ENCODE data around the gene SOX15.
A peak's percentile ranks its signal among the peaks of the same experiment; 100 is the strongest.

Gene SOX15

DNA sequence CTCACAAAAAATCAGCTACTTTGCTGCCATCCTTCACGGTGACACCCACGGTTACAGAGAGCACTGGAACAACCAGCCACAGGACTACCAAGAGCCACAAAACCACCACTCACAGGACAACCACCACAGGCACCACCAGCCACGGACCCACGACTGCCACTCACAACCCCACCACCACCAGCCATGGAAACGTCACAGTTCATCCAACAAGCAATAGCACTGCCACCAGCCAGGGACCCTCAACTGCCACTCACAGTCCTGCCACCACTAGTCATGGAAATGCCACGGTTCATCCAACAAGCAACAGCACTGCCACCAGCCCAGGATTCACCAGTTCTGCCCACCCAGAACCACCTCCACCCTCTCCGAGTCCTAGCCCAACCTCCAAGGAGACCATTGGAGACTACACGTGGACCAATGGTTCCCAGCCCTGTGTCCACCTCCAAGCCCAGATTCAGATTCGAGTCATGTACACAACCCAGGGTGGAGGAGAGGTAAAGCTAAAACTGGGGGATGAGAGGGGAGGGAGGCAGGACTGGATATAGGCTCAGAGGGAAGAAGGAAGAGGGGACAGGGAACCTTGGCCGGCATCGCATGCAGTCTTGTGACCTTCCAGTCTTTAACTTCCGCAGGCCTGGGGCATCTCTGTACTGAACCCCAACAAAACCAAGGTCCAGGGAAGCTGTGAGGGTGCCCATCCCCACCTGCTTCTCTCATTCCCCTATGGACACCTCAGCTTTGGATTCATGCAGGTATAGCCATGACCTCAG lies 9.9 kb downstream of the SOX15 start:
- no peak overlapping the region for H3K9ac ChIP-seq (ENCODE audit: low read length)
- peak overlapping the region; percentile 58 for H3K27ac ChIP-seq (ENCODE audit: low read depth, low read length)
- H3K4me1 ChIP-seq (ENCODE audit: control insufficient read depth, insufficient read depth, low read length), result peaks cover 16% of the 10 kb centered on the region
- H3K27me3 ChIP-seq (ENCODE audit: control insufficient read depth, insufficient read depth, low read length), result no peaks in the 10 kb centered on the region
- H3K4me3 ChIP-seq (ENCODE audit: low read length), result peak overlapping the region; percentile 35
- peaks cover 44% of the 10 kb centered on the region for H3K36me3 ChIP-seq (ENCODE audit: control insufficient read depth, insufficient read depth, low read length)

DNA sequence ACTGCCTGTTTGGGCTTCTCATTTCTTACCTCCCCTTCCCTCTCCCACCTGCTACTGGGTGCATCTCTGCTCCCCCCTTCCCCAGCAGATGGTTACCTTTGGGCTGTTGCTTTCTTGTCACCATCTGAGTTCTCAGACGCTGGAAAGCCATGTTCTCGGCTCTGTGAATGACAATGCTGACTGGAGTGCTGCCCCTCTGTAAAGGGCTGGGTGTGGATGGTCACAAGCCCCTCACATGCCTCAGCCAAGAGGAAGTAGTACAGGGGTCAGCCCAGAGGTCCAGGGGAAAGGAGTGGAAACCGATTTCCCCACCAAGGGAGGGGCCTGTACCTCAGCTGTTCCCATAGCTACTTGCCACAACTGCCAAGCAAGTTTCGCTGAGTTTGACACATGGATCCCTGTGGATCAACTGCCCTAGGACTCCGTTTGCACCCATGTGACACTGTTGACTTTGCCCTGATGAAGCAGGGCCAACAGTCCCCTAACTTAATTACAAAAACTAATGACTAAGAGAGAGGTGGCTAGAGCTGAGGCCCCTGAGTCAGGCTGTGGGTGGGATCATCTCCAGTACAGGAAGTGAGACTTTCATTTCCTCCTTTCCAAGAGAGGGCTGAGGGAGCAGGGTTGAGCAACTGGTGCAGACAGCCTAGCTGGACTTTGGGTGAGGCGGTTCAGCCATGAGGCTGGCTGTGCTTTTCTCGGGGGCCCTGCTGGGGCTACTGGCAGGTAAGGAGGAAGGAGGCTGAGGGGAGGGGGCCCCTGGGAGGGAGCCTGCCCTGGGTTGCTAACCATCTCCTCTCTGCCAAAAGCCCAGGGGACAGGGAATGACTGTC lies 10.7 kb downstream of the SOX15 start, which contains the start of gene CD68:
Gene CD68, plus strand, starts transcription at position 638 of the 833 bp plus-strand sequence. Its CDS starts 40 bp downstream, at position 678.
- no peak within 1 kb of the TSS for H3K9ac ChIP-seq (ENCODE audit: low read length)
- H3K36me3 ChIP-seq (ENCODE audit: control insufficient read depth, insufficient read depth, low read length), result peaks cover 51% of the 10 kb centered on the region
- H3K4me1 ChIP-seq (ENCODE audit: control insufficient read depth, insufficient read depth, low read length), result peaks cover 19% of the 10 kb centered on the region
- H3K27me3 ChIP-seq (ENCODE audit: control insufficient read depth, insufficient read depth, low read length), result no peaks in the 10 kb centered on the region
- peak within 1 kb of the TSS; percentile 58 for H3K27ac ChIP-seq (ENCODE audit: low read depth, low read length)
- H3K4me3 ChIP-seq (ENCODE audit: low read length), result peak within 1 kb of the TSS; percentile 35

DNA sequence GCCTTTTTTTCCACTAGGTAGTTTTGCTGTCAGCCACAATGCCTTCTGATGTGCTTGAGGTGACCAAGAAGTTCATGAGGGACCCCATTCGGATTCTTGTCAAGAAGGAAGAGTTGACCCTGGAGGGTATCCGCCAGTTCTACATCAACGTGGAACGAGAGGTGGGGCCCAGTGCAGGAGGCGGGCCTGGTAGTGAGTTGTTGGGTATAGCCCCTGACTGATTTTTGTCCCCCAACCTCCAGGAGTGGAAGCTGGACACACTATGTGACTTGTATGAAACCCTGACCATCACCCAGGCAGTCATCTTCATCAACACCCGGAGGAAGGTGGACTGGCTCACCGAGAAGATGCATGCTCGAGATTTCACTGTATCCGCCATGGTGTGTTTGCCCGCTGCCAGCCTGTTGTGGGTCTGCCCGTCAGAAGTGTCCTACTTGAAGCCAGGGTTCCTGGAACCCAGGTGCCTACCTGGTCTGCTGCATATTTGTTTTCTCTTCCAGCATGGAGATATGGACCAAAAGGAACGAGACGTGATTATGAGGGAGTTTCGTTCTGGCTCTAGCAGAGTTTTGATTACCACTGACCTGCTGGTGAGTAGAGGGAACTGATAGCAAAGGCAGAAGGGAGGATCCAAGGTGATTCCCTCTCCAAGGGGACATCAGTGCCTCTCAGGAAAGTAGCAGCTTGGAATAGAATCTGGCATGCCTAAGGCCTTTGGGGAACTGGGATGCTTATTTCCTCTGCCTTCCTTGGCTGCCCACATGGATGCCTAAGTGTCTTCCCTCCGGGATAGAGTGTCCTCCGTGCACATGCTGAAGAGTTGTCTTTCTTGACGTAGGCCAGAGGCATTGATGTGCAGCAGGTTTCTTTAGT lies 12.3 kb downstream of the SOX15 start:
- Histone ChIP-seq H3K9ac (ENCODE audit: low read length) (no peak overlapping the region), H3K36me3 (ENCODE audit: control insufficient read depth, insufficient read depth, low read length) (peaks cover 55% of the 10 kb centered on the region), H3K4me1 (ENCODE audit: control insufficient read depth, insufficient read depth, low read length) (peaks cover 10% of the 10 kb centered on the region), H3K4me3 (ENCODE audit: low read length) (no peak overlapping the region), H3K27me3 (ENCODE audit: control insufficient read depth, insufficient read depth, low read length) (no peaks in the 10 kb centered on the region), H3K27ac (ENCODE audit: low read depth, low read length) (no peak overlapping the region)

DNA sequence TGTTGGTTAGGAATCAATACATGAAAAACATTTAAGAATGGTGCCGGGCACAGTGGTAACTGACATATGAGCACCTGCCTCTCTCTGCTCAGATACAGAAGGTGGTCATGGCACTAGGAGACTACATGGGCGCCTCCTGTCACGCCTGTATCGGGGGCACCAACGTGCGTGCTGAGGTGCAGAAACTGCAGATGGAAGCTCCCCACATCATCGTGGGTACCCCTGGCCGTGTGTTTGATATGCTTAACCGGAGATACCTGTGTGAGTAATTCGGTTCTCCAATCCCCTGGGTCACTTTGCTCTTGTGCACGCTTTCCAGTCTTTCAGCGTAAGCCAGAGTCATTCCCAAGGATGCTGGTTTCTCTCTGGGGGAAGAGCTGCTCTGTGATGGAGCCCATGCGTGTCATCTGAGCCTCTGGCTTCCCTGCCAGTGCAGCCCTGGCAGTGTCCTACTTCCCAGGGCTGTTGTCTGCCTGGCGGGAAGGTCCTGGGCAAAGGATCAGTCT lies 13.4 kb downstream of the SOX15 start:
- H3K27ac ChIP-seq (ENCODE audit: low read depth, low read length), result no peak overlapping the region
- peaks cover 55% of the 10 kb centered on the region for H3K36me3 ChIP-seq (ENCODE audit: control insufficient read depth, insufficient read depth, low read length)
- H3K4me3 ChIP-seq (ENCODE audit: low read length), result no peak overlapping the region
- H3K9ac ChIP-seq (ENCODE audit: low read length), result no peak overlapping the region
- peaks cover 5% of the 10 kb centered on the region for H3K4me1 ChIP-seq (ENCODE audit: control insufficient read depth, insufficient read depth, low read length)
- no peaks in the 10 kb centered on the region for H3K27me3 ChIP-seq (ENCODE audit: control insufficient read depth, insufficient read depth, low read length)

DNA sequence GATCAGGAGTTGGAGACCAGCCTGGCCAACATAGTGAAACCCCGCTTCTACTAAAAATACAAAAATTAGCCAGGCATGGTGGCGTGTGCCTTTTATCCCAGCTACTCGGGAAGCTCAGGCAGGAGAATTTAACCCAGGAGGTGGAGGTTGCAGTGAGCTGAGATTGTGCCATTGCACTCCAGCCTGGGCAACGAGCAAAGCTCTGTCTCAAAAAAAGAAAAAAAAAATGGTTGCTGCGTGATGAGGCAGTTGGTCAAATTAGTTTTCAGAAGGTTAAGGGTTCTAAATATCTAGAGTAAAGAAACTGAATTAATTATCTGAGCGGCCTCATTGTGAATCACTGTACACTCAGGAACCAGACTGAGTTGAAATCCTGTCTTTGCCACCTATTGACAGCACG lies 13.9 kb downstream of the SOX15 start:
- Histone ChIP-seq H3K27ac (ENCODE audit: low read depth, low read length) (no peak overlapping the region), H3K27me3 (ENCODE audit: control insufficient read depth, insufficient read depth, low read length) (no peaks in the 10 kb centered on the region), H3K4me1 (ENCODE audit: control insufficient read depth, insufficient read depth, low read length) (peaks cover 3% of the 10 kb centered on the region), H3K9ac (ENCODE audit: low read length) (no peak overlapping the region), H3K36me3 (ENCODE audit: control insufficient read depth, insufficient read depth, low read length) (peaks cover 52% of the 10 kb centered on the region), H3K4me3 (ENCODE audit: low read length) (no peak overlapping the region)

DNA sequence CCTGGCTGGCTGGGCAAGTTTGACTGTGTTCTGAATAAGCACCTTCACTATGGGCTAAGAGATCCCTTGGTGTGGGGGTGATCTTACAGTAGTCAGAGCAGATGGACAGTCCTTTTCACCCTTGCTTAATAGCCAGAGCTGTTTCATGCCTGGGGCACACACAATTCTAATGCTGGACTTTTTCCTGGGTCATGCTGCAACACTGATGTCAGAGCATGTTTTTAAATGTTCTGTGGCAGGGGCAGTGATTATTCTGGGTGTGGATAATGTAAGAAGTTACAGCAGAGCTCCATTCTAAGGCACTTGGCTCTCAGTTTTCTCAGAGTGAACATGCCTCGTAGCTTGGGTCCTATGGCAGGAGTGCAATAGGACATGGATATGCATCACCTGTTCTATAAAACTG lies 14.4 kb downstream of the SOX15 start:
- H3K27ac ChIP-seq (ENCODE audit: low read depth, low read length), result no peak overlapping the region
- no peaks in the 10 kb centered on the region for H3K27me3 ChIP-seq (ENCODE audit: control insufficient read depth, insufficient read depth, low read length)
- no peak overlapping the region for H3K4me3 ChIP-seq (ENCODE audit: low read length)
- H3K9ac ChIP-seq (ENCODE audit: low read length), result no peak overlapping the region
- peaks cover 3% of the 10 kb centered on the region for H3K4me1 ChIP-seq (ENCODE audit: control insufficient read depth, insufficient read depth, low read length)
- H3K36me3 ChIP-seq (ENCODE audit: control insufficient read depth, insufficient read depth, low read length), result peaks cover 53% of the 10 kb centered on the region

DNA sequence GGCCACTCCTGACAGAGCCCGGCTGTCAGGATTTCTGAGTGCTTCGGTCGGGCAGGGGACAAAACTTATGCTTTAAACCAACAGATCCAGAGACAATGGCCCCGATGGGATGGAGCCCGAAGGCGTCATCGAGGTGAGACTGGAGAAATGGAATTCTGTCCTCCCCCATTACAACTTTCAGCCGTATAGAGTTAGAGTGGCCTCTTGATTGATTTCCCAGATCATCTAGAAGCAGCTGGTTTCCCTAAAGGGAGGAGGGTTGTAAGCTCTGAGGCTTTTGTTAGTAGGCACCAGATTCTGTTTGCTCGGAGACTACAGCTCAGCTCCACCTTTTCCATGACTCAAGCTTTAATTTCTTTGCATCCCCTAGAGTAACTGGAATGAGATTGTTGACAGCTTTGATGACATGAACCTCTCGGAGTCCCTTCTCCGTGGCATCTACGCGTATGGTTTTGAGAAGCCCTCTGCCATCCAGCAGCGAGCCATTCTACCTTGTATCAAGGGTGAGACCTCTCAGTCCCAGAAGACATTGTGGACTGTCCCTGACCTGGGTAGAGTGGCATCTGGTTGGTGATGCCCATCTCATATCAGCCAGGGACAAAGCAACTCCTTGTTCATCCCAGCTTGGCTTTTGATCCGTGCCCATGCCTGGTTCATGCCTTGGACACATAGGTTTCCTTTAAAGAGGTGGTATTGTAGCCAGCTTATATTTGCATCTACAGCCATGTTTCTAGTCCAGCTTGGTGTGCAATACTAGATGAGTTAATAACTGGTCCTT lies 15.5 kb downstream of the SOX15 start:
- H3K27ac ChIP-seq (ENCODE audit: low read depth, low read length), result peak overlapping the region; percentile 98
- no peaks in the 10 kb centered on the region for H3K27me3 ChIP-seq (ENCODE audit: control insufficient read depth, insufficient read depth, low read length)
- H3K4me1 ChIP-seq (ENCODE audit: control insufficient read depth, insufficient read depth, low read length), result peaks cover 3% of the 10 kb centered on the region
- no peak overlapping the region for H3K9ac ChIP-seq (ENCODE audit: low read length)
- H3K4me3 ChIP-seq (ENCODE audit: low read length), result peak overlapping the region; percentile 98
- H3K36me3 ChIP-seq (ENCODE audit: control insufficient read depth, insufficient read depth, low read length), result peaks cover 63% of the 10 kb centered on the region

DNA sequence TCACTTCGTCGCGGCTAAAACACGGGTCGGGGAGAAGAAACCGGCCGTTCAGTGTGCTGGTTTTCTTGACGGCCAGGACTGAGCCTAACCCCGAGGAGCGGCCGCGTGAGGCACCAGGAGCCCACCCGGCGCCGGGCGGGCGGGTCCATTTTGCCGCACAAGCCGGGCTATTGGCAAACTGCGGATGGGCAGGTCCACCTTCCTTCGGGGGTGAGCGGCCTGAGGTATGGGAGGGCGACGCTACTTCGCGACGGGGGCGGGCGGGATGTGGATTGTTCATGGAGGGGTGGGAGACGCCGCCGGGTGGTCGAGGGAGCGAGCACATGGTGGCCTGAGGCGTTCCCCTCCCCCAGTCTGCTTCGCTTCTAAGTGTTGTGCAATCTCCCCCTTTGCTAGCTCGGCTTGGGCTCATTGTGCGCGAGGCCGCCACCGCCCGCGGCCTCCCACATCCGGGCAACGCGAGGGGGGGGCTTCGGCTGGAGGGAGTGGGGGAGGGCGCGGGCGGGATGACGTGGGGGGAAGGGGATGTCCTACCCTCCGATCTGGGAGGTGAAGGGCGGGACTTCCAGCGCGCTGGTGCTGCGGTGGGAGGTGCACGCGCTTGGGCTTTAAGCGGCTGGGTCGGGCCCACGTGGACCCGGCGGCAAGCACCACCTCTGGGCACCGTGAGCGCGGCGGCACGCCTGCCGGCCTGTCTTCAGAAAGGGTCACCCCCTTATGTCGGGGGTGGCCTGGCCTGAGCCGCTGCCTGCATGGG lies 16.4 kb downstream of the SOX15 start:
- peak overlapping the region; percentile 98 for H3K4me3 ChIP-seq (ENCODE audit: low read length)
- peaks cover 3% of the 10 kb centered on the region for H3K4me1 ChIP-seq (ENCODE audit: control insufficient read depth, insufficient read depth, low read length)
- peak overlapping the region; percentile 95 for H3K9ac ChIP-seq (ENCODE audit: low read length)
- peaks cover 58% of the 10 kb centered on the region for H3K36me3 ChIP-seq (ENCODE audit: control insufficient read depth, insufficient read depth, low read length)
- peak overlapping the region; percentile 98 for H3K27ac ChIP-seq (ENCODE audit: low read depth, low read length)
- no peaks in the 10 kb centered on the region for H3K27me3 ChIP-seq (ENCODE audit: control insufficient read depth, insufficient read depth, low read length)

DNA sequence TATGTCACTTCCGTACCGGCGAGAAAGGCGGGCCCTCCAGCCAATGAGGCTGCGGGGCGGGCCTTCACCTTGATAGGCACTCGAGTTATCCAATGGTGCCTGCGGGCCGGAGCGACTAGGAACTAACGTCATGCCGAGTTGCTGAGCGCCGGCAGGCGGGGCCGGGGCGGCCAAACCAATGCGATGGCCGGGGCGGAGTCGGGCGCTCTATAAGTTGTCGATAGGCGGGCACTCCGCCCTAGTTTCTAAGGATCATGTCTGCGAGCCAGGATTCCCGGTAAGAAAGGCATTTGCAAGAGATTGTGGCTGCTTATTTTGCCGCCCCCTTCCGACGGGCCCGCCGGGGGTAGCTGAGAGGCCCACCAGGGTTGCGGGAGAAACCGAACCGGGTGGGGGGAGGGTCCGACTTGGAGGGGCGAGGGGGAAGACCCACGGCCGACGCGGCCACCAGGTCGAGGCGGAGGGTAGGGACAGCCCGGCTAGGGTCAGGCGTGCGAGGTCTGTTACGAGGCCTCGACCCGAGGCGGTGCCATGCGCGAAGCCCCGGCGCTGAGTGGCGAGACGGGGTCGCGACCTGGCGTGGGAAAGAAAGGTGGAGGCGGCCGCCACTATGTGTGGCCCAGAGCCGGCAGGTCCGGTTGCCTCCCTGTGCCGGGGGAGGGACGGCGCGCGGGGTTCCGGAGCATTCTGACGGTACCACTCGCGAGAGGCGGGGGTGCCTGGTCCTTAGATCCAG lies 17.1 kb downstream of the SOX15 start:
- no peaks in the 10 kb centered on the region for H3K27me3 ChIP-seq (ENCODE audit: control insufficient read depth, insufficient read depth, low read length)
- H3K27ac ChIP-seq (ENCODE audit: low read depth, low read length), result peak overlapping the region; percentile 98
- peaks cover 3% of the 10 kb centered on the region for H3K4me1 ChIP-seq (ENCODE audit: control insufficient read depth, insufficient read depth, low read length)
- peaks cover 50% of the 10 kb centered on the region for H3K36me3 ChIP-seq (ENCODE audit: control insufficient read depth, insufficient read depth, low read length)
- peak overlapping the region; percentile 95 for H3K9ac ChIP-seq (ENCODE audit: low read length)
- H3K4me3 ChIP-seq (ENCODE audit: low read length), result peak overlapping the region; percentile 98

DNA sequence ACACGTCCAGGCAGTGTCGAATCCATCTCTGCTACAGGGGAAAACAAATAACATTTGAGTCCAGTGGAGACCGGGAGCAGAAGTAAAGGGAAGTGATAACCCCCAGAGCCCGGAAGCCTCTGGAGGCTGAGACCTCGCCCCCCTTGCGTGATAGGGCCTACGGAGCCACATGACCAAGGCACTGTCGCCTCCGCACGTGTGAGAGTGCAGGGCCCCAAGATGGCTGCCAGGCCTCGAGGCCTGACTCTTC lies 17.6 kb downstream of the SOX15 start:
- H3K9ac ChIP-seq (ENCODE audit: low read length), result peak overlapping the region; percentile 67
- H3K27me3 ChIP-seq (ENCODE audit: control insufficient read depth, insufficient read depth, low read length), result no peaks in the 10 kb centered on the region
- peaks cover 3% of the 10 kb centered on the region for H3K4me1 ChIP-seq (ENCODE audit: control insufficient read depth, insufficient read depth, low read length)
- peaks cover 48% of the 10 kb centered on the region for H3K36me3 ChIP-seq (ENCODE audit: control insufficient read depth, insufficient read depth, low read length)
- H3K4me3 ChIP-seq (ENCODE audit: low read length), result peak overlapping the region; percentile 77
- peak overlapping the region; percentile 77 for H3K27ac ChIP-seq (ENCODE audit: low read depth, low read length)
